ENCODE measurements around the gene ZNF117. TPM values are rescaled to one million over a fixed set of nuclear protein-coding genes. Genes with fewer than 3 reads are reported as not detected.
"Not testable (repeated sequence)": the region's sequence is repeated elsewhere in the genome, so short reads cannot be mapped to it uniquely, and the experiment has no call there.

ZNF117 gene
- total RNA-seq, 1 donor from 2014 or later: 27.7 TPM

DNA sequence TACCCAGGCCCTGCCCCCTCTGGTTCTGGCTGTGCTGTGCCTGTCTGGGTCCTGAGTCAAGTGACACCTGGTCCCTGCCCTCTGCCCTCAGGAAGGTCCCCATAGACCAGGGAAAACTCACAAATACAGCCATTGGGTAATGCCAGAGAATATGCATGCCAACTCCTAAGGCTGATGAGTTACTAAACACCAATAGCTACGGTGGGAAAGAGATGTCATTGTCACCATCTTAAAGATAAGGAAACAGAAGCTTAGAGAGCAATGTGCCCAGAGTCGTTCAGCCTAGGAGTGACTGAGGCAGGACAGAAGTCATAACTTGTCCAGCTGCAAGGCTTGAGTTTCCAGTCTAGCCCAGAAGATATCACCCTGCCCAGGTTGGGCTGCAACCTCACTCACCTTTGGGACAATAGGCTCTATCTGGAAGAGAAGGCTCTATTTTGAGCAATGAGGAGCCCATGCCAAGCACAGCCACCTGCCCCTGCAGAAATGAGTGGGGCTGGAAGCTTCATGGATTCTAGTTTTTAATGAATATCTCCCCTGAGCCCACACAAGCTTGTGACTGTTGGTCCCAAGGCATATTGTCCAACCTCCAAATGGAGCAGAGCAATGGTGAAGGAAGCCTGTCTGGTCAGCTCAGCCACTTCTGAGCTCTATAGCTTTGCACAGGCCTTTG, 45.2 kb downstream of the ZNF117 start:
- no peak for DNase-seq (ENCODE audit: low read depth, low spot score)
- Mint-ChIP-seq H3K9me3 (no peaks in the 10 kb centered on the region), H3K27me3 (ENCODE audit: low read depth) (peaks cover 58% of the 10 kb centered on the region), H3K27ac (ENCODE audit: unreplicated experiment) (no peak overlapping the region), H3K36me3 (ENCODE audit: low read depth) (no peaks in the 10 kb centered on the region), H3K4me3 (no peak overlapping the region), H3K4me1 (peaks cover 3% of the 10 kb centered on the region)
- TF ChIP-seq, protein P1, sequence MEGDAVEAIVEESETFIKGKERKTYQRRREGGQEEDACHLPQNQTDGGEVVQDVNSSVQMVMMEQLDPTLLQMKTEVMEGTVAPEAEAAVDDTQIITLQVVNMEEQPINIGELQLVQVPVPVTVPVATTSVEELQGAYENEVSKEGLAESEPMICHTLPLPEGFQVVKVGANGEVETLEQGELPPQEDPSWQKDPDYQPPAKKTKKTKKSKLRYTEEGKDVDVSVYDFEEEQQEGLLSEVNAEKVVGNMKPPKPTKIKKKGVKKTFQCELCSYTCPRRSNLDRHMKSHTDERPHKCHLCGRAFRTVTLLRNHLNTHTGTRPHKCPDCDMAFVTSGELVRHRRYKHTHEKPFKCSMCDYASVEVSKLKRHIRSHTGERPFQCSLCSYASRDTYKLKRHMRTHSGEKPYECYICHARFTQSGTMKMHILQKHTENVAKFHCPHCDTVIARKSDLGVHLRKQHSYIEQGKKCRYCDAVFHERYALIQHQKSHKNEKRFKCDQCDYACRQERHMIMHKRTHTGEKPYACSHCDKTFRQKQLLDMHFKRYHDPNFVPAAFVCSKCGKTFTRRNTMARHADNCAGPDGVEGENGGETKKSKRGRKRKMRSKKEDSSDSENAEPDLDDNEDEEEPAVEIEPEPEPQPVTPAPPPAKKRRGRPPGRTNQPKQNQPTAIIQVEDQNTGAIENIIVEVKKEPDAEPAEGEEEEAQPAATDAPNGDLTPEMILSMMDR (conservative IDR thresholded peaks at IDR 0.05): no peak

- H3K9me3 Mint-ChIP-seq; H3K27ac Mint-ChIP-seq (ENCODE audit: unreplicated experiment); H3K4me1 Mint-ChIP-seq; DNase-seq (ENCODE audit: low read depth, low spot score); H3K36me3 Mint-ChIP-seq (ENCODE audit: low read depth); H3K4me3 Mint-ChIP-seq: not testable (repeated sequence)
- H3K27me3 Mint-ChIP-seq (ENCODE audit: low read depth): peaks cover 51% of the 10 kb centered on the region
These were observed 46.0 kb downstream of the ZNF117 start for GRCh38 chr7:64944667-64945502.

DNA sequence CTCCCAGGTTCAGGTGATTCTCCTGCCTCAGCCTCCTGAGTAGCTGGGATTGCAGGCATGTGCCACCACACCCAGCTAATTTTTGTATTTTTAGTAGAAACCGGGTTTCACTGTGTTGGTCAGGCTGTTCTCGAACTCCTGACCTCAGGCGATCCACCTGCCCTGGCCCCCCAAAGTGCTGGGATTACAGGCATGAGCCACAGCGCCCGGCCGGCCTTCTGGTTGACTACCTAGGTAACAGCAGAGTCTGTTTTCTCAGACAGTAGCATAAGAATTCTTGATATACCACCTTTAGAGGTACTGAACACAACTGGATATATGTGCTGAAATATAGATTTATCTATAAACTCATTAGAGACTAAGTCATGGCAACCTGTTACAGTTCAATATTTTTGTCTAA, 50.8 kb downstream of the ZNF117 start:
- peaks cover 11% of the 10 kb centered on the region for H3K36me3 Mint-ChIP-seq (ENCODE audit: low read depth)
- not testable (repeated sequence) for H3K27ac Mint-ChIP-seq (ENCODE audit: unreplicated experiment); H3K4me1 Mint-ChIP-seq; H3K4me3 Mint-ChIP-seq; H3K27me3 Mint-ChIP-seq (ENCODE audit: low read depth); H3K9me3 Mint-ChIP-seq; DNase-seq (ENCODE audit: low read depth, low spot score)

GRCh38 chr7:64938540-64938939, 52.3 kb downstream of the ZNF117 start:
- no peak overlapping the region for H3K27ac Mint-ChIP-seq (ENCODE audit: unreplicated experiment)
- H3K27me3 Mint-ChIP-seq (ENCODE audit: low read depth): no peaks in the 10 kb centered on the region
- TF ChIP-seq, protein P1 (conservative IDR thresholded peaks at IDR 0.05): no peak
- no peak for DNase-seq (ENCODE audit: low read depth, low spot score)
- no peaks in the 10 kb centered on the region for H3K4me1 Mint-ChIP-seq
- H3K4me3 Mint-ChIP-seq: no peak overlapping the region
- peaks cover 11% of the 10 kb centered on the region for H3K36me3 Mint-ChIP-seq (ENCODE audit: low read depth)
- peaks cover 2% of the 10 kb centered on the region for H3K9me3 Mint-ChIP-seq

- Mint-ChIP-seq H3K4me1 (no peaks in the 10 kb centered on the region), H3K36me3 (ENCODE audit: low read depth) (peaks cover 23% of the 10 kb centered on the region), H3K27ac (ENCODE audit: unreplicated experiment) (no peak overlapping the region), H3K4me3 (no peak overlapping the region), H3K9me3 (peaks cover 4% of the 10 kb centered on the region), H3K27me3 (ENCODE audit: low read depth) (no peaks in the 10 kb centered on the region)
- TF ChIP-seq, protein P1 (conservative IDR thresholded peaks at IDR 0.05): no peak
- no peak for DNase-seq (ENCODE audit: low read depth, low spot score)
These were observed 56.4 kb downstream of the ZNF117 start for GRCh38 chr7:64934478-64934877.

GRCh38 chr7:64928252-64929187, 62.3 kb downstream of the ZNF117 start:
- H3K4me3 Mint-ChIP-seq; H3K4me1 Mint-ChIP-seq; H3K27ac Mint-ChIP-seq (ENCODE audit: unreplicated experiment); DNase-seq (ENCODE audit: low read depth, low spot score); H3K27me3 Mint-ChIP-seq (ENCODE audit: low read depth): not testable (repeated sequence)
- Mint-ChIP-seq H3K9me3 (peaks cover 27% of the 10 kb centered on the region), H3K36me3 (ENCODE audit: low read depth) (peaks cover 63% of the 10 kb centered on the region)

Other genes starting within 250 kb of the ZNF117 start
- 17.3 and 18.5 TPM in 2 replicates for gene ZNF138, start 196.6 kb downstream of the ZNF117 start, total RNA-seq
- gene ZNF273, start 87.8 kb downstream of the ZNF117 start, total RNA-seq: 15.9 and 17.1 TPM in 2 replicates
- 33.0 and 38.1 TPM in 2 replicates for gene ERV3-1, start 15.7 kb upstream of the ZNF117 start, total RNA-seq

Data from neural crest cell (in vitro differentiated cells).